GM12878 (cell line): ENCODE data around the gene CA14.

Experiments
- CTCF ChIP-seq, 3 experiments: IDR thresholded peaks in 2 of 3; conservative IDR thresholded peaks in 1 of 3; 2 replicates each; pipeline ENCODE4 v1.5.1; 2011; ENCODE audit warnings: low read depth in 3 of 3, low read length in 3 of 3, mild to moderate bottlenecking in 3 of 3, control low read depth in 2 of 3, moderate library complexity in 2 of 3, inconsistent platforms in 1 of 3, mixed read lengths in 1 of 3; ENCODE audit not compliant: control insufficient read depth in 2 of 3, insufficient read depth in 1 of 3; ENCODE audit errors: extremely low read depth in 1 of 3
- EGR1 ChIP-seq, 2 experiments: IDR thresholded peaks; 1 replicate in 1 of 2; 2 replicates in 1 of 2; pipeline ENCODE4 v1.6.1; 2011 to 2012; ENCODE audit warnings: low read depth in 2 of 2, low read length in 2 of 2, borderline replicate concordance in 1 of 2, mild to moderate bottlenecking in 1 of 2, moderate library complexity in 1 of 2

- TF ChIP-seq CTCF (IDR thresholded peaks at IDR 0.05 in 2 of 3, conservative IDR thresholded peaks at IDR 0.05 in 1 of 3; ENCODE audit: control insufficient read depth in 2 of 3, extremely low read depth in 1 of 3, insufficient read depth in 1 of 3, low read depth in 3 of 3, low read length in 3 of 3) = no peak
- no peak for TF ChIP-seq EGR1 (IDR thresholded peaks at IDR 0.05; ENCODE audit: borderline replicate concordance in 1 of 2, low read depth in 2 of 2, low read length in 2 of 2)
Measured at GRCh38 chr1:150237746-150238145, 19.8 kb upstream of the CA14 start.
